Peyer's patch (tissue), 4 donors: ENCODE data around the gene KCNJ10. TPM values are rescaled to one million over a fixed set of nuclear protein-coding genes. Genes with fewer than 3 reads are reported as not detected.
A peak's percentile ranks its signal among the peaks of the same experiment; 100 is the strongest.

Source experiments
- DNase-seq, 3 donors: peaks; one replicate each; pipeline ENCODE4 v3.0.0-alpha.2; 2017 to 2019
- H3K27ac ChIP-seq, 4 donors: fragments of 200-600 bp; sonication (generic); one replicate each; pipeline ENCODE4 v1.5.1; 2016 to 2019
- H3K27me3 ChIP-seq, 2 donors: fragments of 200-600 bp; sonication (generic); one replicate each; pipeline ENCODE4 v1.5.1; 2019
- H3K36me3 ChIP-seq, 3 donors: fragments of 200-600 bp; sonication (generic); one replicate each; pipeline ENCODE4 v1.5.1; 2016 to 2019
- H3K4me1 ChIP-seq, 4 donors: fragments of 200-600 bp; sonication (generic); one replicate each; pipeline ENCODE4 v1.5.1; 2016 to 2019
- H3K4me3 ChIP-seq, 4 donors: fragments of 200-600 bp; sonication (generic); 1 replicate in 3 of 4; 2 replicates in 1 of 4; pipeline ENCODE4 v1.5.1; 2016 to 2019; ENCODE audit warnings: mild to moderate bottlenecking in 1 of 4
- H3K9me3 ChIP-seq, 4 donors: fragments of 200-600 bp; sonication (generic); one replicate each; pipeline ENCODE4 v1.5.1; 2016 to 2019; ENCODE audit warnings: mild to moderate bottlenecking in 1 of 4
- POLR2A ChIP-seq, 2 donors: fragments of 450-650 bp; IDR thresholded peaks; one replicate each; pipeline ENCODE4 v1.5.1; 2017; ENCODE audit warnings: antibody characterized with exemption in 2 of 2, mild to moderate bottlenecking in 2 of 2, moderate library complexity in 2 of 2
- total RNA-seq, 4 donors: library from RNA; depleted of rRNA; stranded (reverse); fragments of >200 nt; gene quantifications; one replicate each; pipeline ENCODE4 v1.1.0, GENCODE V29; 2016
- TF ChIP-seq, protein P1 (sequence below), 6 experiments: fragments of 450-650 bp in 4 of 6; fragments of 200-600 bp in 2 of 6; sonication (generic) in 1 of 6; IDR thresholded peaks; one replicate each; pipeline ENCODE4 v1.5.1; 2017 to 2019; ENCODE audit warnings: antibody characterized with exemption in 6 of 6, mild to moderate bottlenecking in 3 of 6, moderate library complexity in 1 of 6

KCNJ10 gene
- total RNA-seq, 4 donors from 2014 or later: not detected

DNA sequence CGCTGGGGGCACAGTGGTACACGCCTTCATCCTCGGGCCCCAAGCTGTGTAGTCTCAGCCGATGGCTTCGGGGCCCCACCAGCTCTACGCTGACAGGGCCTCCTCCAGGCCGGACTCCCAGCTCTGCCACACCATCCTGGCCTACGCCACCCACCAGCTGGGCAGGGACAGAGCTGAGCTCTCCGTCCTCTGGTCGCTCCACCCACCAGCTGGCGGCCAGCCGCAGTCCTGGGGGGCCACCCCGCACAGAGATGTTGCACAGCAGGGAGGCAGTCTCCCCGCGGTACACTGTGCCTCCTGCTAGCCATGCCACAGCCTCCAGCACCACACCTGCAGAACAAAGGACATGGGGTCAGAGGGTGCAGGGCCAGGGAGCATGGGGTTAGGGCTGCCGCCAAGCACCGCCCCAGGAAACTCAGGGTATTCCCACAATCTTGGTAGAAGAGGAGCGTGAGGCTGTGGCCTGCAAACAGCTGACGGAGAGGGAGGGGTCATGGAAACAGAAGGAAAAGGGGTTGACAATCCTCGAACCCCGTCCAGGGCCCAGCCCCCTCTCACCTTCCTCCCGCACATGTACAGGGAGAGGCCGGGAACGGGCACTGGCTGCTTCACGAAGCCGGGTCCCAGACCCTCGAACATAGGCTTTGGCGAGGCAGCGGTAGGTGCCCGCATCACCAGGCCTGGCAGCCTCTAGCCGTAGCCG lies 22.6 kb upstream of the KCNJ10 start:
- Histone ChIP-seq H3K9me3 (no peaks in the 10 kb centered on the region), H3K36me3 (peaks cover 0 to 53% (median 0%) of the 10 kb centered on the region in 3 donors), H3K4me1 (peaks cover 5 to 44% (median 15%) of the 10 kb centered on the region in 4 donors), H3K27me3 (no peaks in the 10 kb centered on the region), H3K27ac (no peak overlapping the region), H3K4me3 (no peak overlapping the region)
- DNase-seq: peak in 1 of 3 donors; percentile 39
- no peak for TF ChIP-seq POLR2A (IDR thresholded peaks at IDR 0.05)
- TF ChIP-seq, protein P1, sequence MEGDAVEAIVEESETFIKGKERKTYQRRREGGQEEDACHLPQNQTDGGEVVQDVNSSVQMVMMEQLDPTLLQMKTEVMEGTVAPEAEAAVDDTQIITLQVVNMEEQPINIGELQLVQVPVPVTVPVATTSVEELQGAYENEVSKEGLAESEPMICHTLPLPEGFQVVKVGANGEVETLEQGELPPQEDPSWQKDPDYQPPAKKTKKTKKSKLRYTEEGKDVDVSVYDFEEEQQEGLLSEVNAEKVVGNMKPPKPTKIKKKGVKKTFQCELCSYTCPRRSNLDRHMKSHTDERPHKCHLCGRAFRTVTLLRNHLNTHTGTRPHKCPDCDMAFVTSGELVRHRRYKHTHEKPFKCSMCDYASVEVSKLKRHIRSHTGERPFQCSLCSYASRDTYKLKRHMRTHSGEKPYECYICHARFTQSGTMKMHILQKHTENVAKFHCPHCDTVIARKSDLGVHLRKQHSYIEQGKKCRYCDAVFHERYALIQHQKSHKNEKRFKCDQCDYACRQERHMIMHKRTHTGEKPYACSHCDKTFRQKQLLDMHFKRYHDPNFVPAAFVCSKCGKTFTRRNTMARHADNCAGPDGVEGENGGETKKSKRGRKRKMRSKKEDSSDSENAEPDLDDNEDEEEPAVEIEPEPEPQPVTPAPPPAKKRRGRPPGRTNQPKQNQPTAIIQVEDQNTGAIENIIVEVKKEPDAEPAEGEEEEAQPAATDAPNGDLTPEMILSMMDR (IDR thresholded peaks at IDR 0.05): no peak

DNA sequence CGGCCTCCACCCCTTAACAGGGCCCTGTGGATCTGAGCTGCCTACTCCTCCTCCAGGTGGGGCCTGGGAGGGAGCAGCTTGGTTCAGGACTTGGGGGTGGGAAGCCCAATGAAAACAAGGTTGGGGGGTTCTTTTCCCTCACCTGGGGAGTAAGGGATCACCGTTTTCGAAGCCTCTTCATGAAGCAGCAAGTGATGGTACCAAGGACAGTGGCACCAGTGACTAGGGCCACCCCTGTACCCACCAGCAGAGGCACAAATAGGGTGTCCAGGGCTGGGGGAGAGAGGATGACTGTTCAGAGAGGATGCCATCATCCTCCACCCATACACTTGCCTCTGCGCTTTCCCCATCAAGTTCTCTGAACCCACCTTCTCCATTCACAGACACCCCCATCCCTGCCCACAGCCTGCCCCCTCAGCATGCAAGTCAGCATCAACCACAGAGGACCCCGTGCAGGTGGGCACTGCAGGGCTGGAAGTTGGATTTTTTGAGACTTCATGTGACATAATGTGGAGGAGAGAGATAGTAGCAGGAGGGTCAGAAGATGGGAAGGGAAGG lies 21.8 kb upstream of the KCNJ10 start:
- DNase-seq: peak in 1 of 3 donors; percentile 33
- TF ChIP-seq POLR2A (IDR thresholded peaks at IDR 0.05): no peak
- TF ChIP-seq, protein P1 (IDR thresholded peaks at IDR 0.05): no peak
- H3K36me3 ChIP-seq: peaks cover 0 to 53% (median 0%) of the 10 kb centered on the region in 3 donors
- H3K4me3 ChIP-seq: no peak overlapping the region
- H3K27ac ChIP-seq: no peak overlapping the region
- no peaks in the 10 kb centered on the region for H3K9me3 ChIP-seq
- peaks cover 0 to 36% (median 7%) of the 10 kb centered on the region in 4 donors for H3K4me1 ChIP-seq
- no peaks in the 10 kb centered on the region for H3K27me3 ChIP-seq

DNA sequence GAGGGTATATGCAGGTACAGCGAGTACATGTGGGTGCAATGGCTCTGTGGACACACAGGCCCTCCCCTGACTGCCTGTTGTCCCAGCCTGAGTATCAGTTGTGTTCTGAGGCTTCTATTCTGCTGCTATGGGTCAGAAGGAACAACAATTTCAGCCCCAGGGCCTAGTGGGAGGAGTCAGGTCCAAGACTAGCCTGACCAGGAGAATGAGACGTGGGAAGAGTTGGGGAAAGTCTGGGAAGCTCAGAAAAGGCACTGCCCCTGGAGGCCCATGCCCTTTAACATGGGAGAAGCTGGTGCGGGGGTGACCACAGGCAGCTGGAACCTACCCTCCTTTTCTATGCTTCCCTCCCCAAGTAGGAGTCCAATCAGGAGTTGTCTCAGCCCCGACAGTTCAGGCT lies 20.8 kb upstream of the KCNJ10 start:
- peaks cover 0 to 53% (median 0%) of the 10 kb centered on the region in 3 donors for H3K36me3 ChIP-seq

DNA sequence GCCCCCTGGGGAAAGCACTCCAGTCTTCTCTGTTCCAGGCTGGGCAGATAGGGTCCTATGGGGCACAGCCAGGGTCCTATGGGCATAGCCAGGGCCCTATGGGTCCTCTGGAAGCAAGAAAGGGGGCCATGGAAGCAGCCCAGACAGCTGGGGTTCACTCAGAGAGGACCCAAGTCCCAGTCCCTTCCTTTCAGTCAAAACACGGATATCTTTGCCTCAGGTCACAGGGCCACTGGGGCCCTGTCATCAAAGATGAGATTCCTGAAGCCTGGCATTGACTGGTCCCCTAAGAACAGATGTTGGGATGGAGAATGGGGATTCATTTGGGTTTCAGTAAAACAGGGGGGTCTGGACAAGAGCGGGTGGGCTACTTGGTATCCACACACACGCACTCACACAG lies 19.9 kb upstream of the KCNJ10 start:
- peak in 1 of 3 donors; percentile 15 for DNase-seq
- Histone ChIP-seq H3K4me3 (no peak overlapping the region), H3K27ac (no peak overlapping the region), H3K27me3 (no peaks in the 10 kb centered on the region), H3K36me3 (peaks cover 0 to 51% (median 0%) of the 10 kb centered on the region in 3 donors), H3K4me1 (peaks cover 0 to 18% (median 0%) of the 10 kb centered on the region in 4 donors), H3K9me3 (no peaks in the 10 kb centered on the region)
- no peak for TF ChIP-seq POLR2A (IDR thresholded peaks at IDR 0.05)
- TF ChIP-seq, protein P1 (IDR thresholded peaks at IDR 0.05): no peak

More for the DNA sequence above, 20.8 kb upstream of the KCNJ10 start:
- Histone ChIP-seq H3K27me3 (no peaks in the 10 kb centered on the region), H3K4me3 (no peak overlapping the region), H3K4me1 (peaks cover 0 to 27% (median 0%) of the 10 kb centered on the region in 4 donors), H3K9me3 (no peaks in the 10 kb centered on the region), H3K27ac (no peak overlapping the region)
- peak in 1 of 3 donors; percentile 12 for DNase-seq
- no peak for TF ChIP-seq POLR2A (IDR thresholded peaks at IDR 0.05)
- TF ChIP-seq, protein P1 (IDR thresholded peaks at IDR 0.05): no peak

DNA sequence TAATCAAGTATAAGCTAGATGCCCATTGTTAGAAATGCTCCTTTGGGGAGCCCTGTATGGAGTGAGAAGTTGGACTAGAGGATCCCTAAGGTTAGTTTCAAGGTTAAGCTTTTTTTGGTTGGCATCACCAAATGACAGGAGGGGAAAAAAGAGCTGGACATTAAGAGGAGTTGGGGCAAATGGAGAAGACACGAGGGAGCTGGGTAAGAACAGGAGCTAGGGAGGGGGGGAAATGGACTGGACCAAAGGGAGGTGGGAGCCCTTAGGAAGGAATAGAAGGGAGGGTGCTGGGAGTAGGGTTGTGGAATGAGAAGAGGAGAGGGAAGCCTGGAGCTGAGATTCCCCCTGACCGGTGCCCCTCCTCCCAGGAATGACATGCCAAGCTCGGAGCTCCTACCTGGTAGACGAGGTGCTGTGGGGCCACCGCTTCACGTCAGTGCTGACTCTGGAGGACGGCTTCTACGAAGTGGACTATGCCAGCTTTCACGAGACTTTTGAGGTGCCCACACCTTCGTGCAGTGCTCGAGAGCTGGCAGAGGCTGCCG lies 17.2 kb upstream of the KCNJ10 start:
- Histone ChIP-seq H3K4me3 (no peak overlapping the region), H3K27ac (no peak overlapping the region), H3K27me3 (peaks cover 0 to 8% of the 10 kb centered on the region in 2 donors), H3K36me3 (peaks cover 0 to 30% (median 0%) of the 10 kb centered on the region in 3 donors), H3K9me3 (no peaks in the 10 kb centered on the region), H3K4me1 (peaks cover 0 to 7% (median 3%) of the 10 kb centered on the region in 4 donors)
- no peak for DNase-seq
- TF ChIP-seq, protein P1 (IDR thresholded peaks at IDR 0.05): no peak
- TF ChIP-seq POLR2A (IDR thresholded peaks at IDR 0.05): no peak
